PFSK-1 (cell line): ENCODE measurements around the gene MYO1D.

ENCODE experiments used
- FOXP2 ChIP-seq: optimal IDR thresholded peaks from 2 replicates; pipeline ENCODE3; 2011; ENCODE audit warnings: borderline replicate concordance, control low read depth, inconsistent platforms; ENCODE audit not compliant: insufficient read depth; ENCODE audit errors: extremely low read length, extremely low read depth
- POLR2AphosphoS5 ChIP-seq: IDR thresholded peaks from 2 replicates; pipeline ENCODE4 v1.6.1; 2012; ENCODE audit warnings: low read depth, mild to moderate bottlenecking, control low read depth, low read length, moderate library complexity
- SIN3A ChIP-seq: IDR thresholded peaks from 2 replicates; pipeline ENCODE4 v1.6.1; 2012; ENCODE audit warnings: mild to moderate bottlenecking, low read length, moderate library complexity, borderline replicate concordance; ENCODE audit not compliant: insufficient read depth
- TAF1 ChIP-seq: IDR thresholded peaks from 2 replicates; pipeline ENCODE4 v1.6.1; 2012; ENCODE audit warnings: low read length, control low read depth, borderline replicate concordance; ENCODE audit not compliant: insufficient read depth
- TF ChIP-seq, protein P1 (sequence below), 2 experiments: IDR thresholded peaks; 2 replicates each; pipeline versions ENCODE4 v1.6.1 to v1.8.0; 2011 to 2012; ENCODE audit warnings: low read depth in 2 of 2, low read length in 2 of 2, control low read depth in 1 of 2, inconsistent platforms in 1 of 2, mild to moderate bottlenecking in 1 of 2, moderate library complexity in 1 of 2; ENCODE audit not compliant: insufficient read depth in 1 of 2

The MYO1D gene

DNA sequence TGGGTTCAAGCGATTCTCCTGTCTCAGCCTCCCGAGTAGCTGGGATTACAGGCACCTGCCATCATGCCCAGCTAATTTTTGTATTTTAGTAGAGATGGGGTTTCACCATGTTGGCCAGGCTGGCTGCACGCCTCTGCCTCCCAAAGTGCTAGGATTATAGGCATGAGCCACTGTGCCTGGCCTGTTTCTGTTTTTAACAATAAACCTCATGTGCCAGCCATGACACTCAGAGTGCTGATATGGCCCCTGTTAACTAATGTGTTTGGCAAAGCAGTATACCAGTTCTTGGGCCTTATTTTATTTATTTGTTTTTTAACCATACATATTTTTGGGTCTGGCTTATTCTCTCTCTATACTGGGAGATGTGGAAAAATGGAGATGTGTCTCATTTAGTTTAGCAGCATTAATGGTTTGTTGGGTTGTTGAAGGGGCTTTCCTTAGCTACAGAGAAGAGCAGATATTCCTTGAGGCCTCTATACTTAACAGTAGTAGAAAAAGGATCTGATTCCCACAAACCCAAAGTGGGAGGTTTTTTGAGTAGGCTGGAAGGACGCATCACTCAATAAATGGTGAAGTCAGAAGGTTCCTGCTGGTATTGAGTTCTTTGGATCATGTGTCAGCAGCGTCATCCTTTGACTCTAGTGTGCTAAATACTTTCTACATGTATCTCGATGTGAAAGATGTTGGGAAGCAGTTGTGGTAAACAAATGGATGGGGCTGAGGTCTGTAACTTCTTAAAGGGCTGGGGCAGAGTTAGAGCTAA, 406.3 kb downstream of the MYO1D start:
- TF ChIP-seq, protein P1, sequence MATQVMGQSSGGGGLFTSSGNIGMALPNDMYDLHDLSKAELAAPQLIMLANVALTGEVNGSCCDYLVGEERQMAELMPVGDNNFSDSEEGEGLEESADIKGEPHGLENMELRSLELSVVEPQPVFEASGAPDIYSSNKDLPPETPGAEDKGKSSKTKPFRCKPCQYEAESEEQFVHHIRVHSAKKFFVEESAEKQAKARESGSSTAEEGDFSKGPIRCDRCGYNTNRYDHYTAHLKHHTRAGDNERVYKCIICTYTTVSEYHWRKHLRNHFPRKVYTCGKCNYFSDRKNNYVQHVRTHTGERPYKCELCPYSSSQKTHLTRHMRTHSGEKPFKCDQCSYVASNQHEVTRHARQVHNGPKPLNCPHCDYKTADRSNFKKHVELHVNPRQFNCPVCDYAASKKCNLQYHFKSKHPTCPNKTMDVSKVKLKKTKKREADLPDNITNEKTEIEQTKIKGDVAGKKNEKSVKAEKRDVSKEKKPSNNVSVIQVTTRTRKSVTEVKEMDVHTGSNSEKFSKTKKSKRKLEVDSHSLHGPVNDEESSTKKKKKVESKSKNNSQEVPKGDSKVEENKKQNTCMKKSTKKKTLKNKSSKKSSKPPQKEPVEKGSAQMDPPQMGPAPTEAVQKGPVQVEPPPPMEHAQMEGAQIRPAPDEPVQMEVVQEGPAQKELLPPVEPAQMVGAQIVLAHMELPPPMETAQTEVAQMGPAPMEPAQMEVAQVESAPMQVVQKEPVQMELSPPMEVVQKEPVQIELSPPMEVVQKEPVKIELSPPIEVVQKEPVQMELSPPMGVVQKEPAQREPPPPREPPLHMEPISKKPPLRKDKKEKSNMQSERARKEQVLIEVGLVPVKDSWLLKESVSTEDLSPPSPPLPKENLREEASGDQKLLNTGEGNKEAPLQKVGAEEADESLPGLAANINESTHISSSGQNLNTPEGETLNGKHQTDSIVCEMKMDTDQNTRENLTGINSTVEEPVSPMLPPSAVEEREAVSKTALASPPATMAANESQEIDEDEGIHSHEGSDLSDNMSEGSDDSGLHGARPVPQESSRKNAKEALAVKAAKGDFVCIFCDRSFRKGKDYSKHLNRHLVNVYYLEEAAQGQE (IDR thresholded peaks at IDR 0.05; ENCODE audit: insufficient read depth in 1 of 2, low read depth in 2 of 2, low read length in 2 of 2): no peak
- TF ChIP-seq FOXP2 (no peak), TAF1 (no peak), SIN3A (no peak), POLR2AphosphoS5 (no peak)

DNA sequence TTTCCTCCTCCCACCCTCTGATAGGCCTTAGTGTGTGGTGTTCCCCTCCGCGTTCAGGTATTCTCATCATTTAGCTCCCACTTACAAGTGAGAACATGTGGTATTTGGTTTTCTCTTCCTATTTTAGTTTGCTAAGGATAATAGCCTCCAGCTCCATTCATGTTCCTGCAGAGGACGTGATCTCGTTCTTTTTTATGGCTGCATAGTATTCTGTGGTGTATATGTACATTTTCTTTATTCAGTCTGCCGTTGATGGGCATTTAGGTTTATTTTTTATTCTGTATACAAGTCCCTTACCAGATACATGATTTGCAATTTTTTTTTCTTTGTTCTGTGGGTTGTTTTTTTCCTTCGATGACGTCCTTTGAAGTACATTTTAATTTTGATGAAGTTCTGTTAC, 409.0 kb downstream of the MYO1D start:
- TF ChIP-seq FOXP2: no peak
- TF ChIP-seq SIN3A: no peak
- no peak for TF ChIP-seq POLR2AphosphoS5
- TF ChIP-seq, protein P1 (IDR thresholded peaks at IDR 0.05; ENCODE audit: insufficient read depth in 1 of 2, low read depth in 2 of 2, low read length in 2 of 2): no peak
- TF ChIP-seq TAF1: no peak

DNA sequence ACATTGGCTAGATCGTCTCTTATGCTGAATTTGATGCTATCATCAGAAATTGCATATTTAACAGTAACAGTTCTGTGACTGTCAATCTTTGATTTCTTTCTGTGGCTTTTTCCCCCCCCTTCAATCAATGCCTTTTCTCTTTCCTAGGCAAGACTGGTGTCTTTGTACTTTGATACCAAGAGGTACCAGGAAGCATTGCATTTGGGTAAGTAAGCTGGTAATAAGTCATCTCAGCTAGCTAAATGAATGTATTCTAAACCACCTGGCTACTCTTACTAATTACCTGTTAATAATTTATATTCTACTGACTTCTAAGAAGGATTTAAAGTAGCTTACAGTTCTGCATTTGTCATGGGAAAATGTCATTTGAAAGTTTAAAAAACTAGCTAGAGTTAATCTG, 412.6 kb downstream of the MYO1D start:
- no peak for TF ChIP-seq TAF1
- TF ChIP-seq POLR2AphosphoS5: no peak
- TF ChIP-seq SIN3A: no peak
- TF ChIP-seq, protein P1 (IDR thresholded peaks at IDR 0.05; ENCODE audit: insufficient read depth in 1 of 2, low read depth in 2 of 2, low read length in 2 of 2): no peak
- no peak for TF ChIP-seq FOXP2

DNA sequence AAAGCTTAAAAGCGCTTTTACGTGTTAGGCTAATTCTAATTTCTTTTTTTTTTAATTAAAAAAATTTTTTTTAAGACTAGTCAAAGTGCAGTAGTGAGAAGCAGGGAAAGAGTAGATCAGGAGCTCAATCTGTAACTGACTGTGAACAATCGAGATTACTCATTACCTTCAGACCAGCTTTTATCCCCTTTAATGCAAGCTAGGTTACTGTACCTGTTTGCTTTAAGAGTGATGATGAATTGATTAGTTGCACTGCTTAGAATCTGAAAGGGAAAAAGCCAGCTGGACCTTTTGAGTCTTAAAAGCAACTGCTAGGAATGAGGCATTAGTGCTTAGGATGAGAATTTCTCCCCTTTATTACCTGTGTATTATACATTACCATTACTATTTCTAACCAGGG, 413.6 kb downstream of the MYO1D start:
- TF ChIP-seq FOXP2 (no peak), SIN3A (no peak), POLR2AphosphoS5 (no peak), TAF1 (no peak)
- TF ChIP-seq, protein P1 (IDR thresholded peaks at IDR 0.05; ENCODE audit: insufficient read depth in 1 of 2, low read depth in 2 of 2, low read length in 2 of 2): no peak
